ENCODE results near the gene ZWINT. TPM values are rescaled to one million over a fixed set of nuclear protein-coding genes. Genes with fewer than 3 reads are reported as not detected.

Gene ZWINT
- total and polyA plus RNA-seq, 2 donors from 2014 or later = 4.9 to 5.0 TPM

DNA sequence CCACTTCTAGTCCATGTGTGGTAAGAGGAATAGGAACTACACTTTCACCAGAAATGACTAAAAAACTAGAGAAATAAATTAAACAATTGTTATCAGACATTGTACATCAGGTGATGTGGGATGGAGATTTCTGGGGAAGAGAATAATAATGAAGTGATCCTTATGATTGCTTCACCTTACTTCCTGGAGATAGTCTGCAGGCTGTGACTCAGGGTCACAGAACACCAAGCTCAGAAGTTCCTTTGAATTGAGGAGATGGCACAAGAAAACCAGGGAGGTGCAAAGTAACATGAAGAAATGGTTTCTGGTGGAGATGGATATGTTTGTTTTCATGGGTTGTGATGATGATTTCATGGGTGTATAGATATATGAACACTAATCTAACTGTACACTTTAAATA is 44.5 kb downstream of the ZWINT start:
- FAIRE-seq (no peak), DNase-seq (no peak)
- Histone ChIP-seq H3K9ac (ENCODE audit: low read length in 3 of 3) (no peak overlapping the region), H3K9me3 (ENCODE audit: control insufficient read depth in 2 of 3, insufficient read depth in 1 of 3, low read length in 3 of 3) (no peaks in the 10 kb centered on the region), H3K27me3 (ENCODE audit: control insufficient read depth, insufficient read depth, low read length) (no peaks in the 10 kb centered on the region), H3K27ac (ENCODE audit: low read depth in 2 of 2, low read length in 2 of 2) (no peak overlapping the region), H3K4me3 (ENCODE audit: low read length in 3 of 3) (no peak overlapping the region), H3K36me3 (ENCODE audit: control insufficient read depth in 2 of 3, insufficient read depth in 3 of 3, low read length in 3 of 3) (no peaks in the 10 kb centered on the region), H3K4me1 (ENCODE audit: control insufficient read depth in 2 of 3, insufficient read depth in 2 of 3, low read depth in 1 of 3, low read length in 3 of 3) (no peaks in the 10 kb centered on the region)
- intact Hi-C loops (cut with DNase I) = no loop called here
- TF ChIP-seq, protein P1, sequence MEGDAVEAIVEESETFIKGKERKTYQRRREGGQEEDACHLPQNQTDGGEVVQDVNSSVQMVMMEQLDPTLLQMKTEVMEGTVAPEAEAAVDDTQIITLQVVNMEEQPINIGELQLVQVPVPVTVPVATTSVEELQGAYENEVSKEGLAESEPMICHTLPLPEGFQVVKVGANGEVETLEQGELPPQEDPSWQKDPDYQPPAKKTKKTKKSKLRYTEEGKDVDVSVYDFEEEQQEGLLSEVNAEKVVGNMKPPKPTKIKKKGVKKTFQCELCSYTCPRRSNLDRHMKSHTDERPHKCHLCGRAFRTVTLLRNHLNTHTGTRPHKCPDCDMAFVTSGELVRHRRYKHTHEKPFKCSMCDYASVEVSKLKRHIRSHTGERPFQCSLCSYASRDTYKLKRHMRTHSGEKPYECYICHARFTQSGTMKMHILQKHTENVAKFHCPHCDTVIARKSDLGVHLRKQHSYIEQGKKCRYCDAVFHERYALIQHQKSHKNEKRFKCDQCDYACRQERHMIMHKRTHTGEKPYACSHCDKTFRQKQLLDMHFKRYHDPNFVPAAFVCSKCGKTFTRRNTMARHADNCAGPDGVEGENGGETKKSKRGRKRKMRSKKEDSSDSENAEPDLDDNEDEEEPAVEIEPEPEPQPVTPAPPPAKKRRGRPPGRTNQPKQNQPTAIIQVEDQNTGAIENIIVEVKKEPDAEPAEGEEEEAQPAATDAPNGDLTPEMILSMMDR (IDR thresholded peaks at IDR 0.05; ENCODE audit: borderline replicate concordance, extremely low read depth, insufficient read depth) = no peak

All from kidney (tissue), 14 donors.